HUES64 (cell line): ENCODE measurements around the gene SH3BP4.

Experiments
- H3K27ac ChIP-seq: 2 replicates; pipeline ENCODE4 v1.7.0; 2013; ENCODE audit warnings: low read depth, low read length, inconsistent platforms
- H3K27me3 ChIP-seq: 2 replicates; pipeline ENCODE4 v1.6.1; 2013; ENCODE audit warnings: mild to moderate bottlenecking, low read length; ENCODE audit not compliant: insufficient read depth
- H3K36me3 ChIP-seq: 2 replicates; pipeline ENCODE4 v1.6.1; 2013; ENCODE audit warnings: mild to moderate bottlenecking, low read length; ENCODE audit not compliant: insufficient read depth
- H3K4me1 ChIP-seq: 2 replicates; pipeline ENCODE4 v1.6.1; 2013; ENCODE audit warnings: mild to moderate bottlenecking, low read length, moderate library complexity; ENCODE audit not compliant: insufficient read depth
- H3K4me3 ChIP-seq: 2 replicates; pipeline ENCODE4 v1.5.1; 2013; ENCODE audit warnings: mild to moderate bottlenecking, low read length, moderate library complexity
- H3K9ac ChIP-seq: 2 replicates; pipeline ENCODE4 v1.6.1; 2013; ENCODE audit warnings: mild to moderate bottlenecking, low read depth, low read length
- H3K9me3 ChIP-seq: 2 replicates; pipeline ENCODE4 v1.6.1; 2013; ENCODE audit warnings: low read depth, low read length; ENCODE audit not compliant: insufficient read depth
- WGBS: fragments of 150-250, 120-280 bp; methylation state at CpG from one replicate; pipeline ENCODE4 v1.1.7; 2013; ENCODE audit warnings: missing lambda C conversion rate; 5-methylcytosine and 5-hydroxymethylcytosine counted together

SH3BP4 gene

GRCh38 chr2:234917211-234917975, 34.4 kb upstream of the SH3BP4 start:
- no peak overlapping the region for H3K27ac ChIP-seq
- no peak overlapping the region for H3K9ac ChIP-seq
- H3K27me3 ChIP-seq, result no peaks in the 10 kb centered on the region
- peaks cover 5% of the 10 kb centered on the region; the same call in 1 of the 2 replicates for H3K4me1 ChIP-seq
- WGBS, result 47% methylated on average over 6 of the region's 6 CpGs
- no peaks in the 10 kb centered on the region for H3K9me3 ChIP-seq
- H3K36me3 ChIP-seq, result no peaks in the 10 kb centered on the region
- H3K4me3 ChIP-seq, result no peak overlapping the region

- Histone ChIP-seq H3K4me1 (peaks cover 5% of the 10 kb centered on the region; the same call in 1 of the 2 replicates), H3K27me3 (no peaks in the 10 kb centered on the region), H3K9me3 (no peaks in the 10 kb centered on the region), H3K9ac (no peak overlapping the region), H3K4me3 (no peak overlapping the region), H3K27ac (no peak overlapping the region), H3K36me3 (no peaks in the 10 kb centered on the region)
- 93% methylated on average over 3 of the region's 3 CpGs for WGBS
Observed at GRCh38 chr2:234919711-234920110, 32.1 kb upstream of the SH3BP4 start.

GRCh38 chr2:234920836-234921235, 31.0 kb upstream of the SH3BP4 start:
- Histone ChIP-seq H3K9ac (no peak overlapping the region), H3K27ac (no peak overlapping the region), H3K9me3 (no peaks in the 10 kb centered on the region), H3K36me3 (no peaks in the 10 kb centered on the region), H3K27me3 (no peaks in the 10 kb centered on the region), H3K4me3 (no peak overlapping the region), H3K4me1 (peaks cover 5% of the 10 kb centered on the region; the same call in 1 of the 2 replicates)
- WGBS, result 100% methylated on average over 1 of the region's 2 CpGs

GRCh38 chr2:234929002-234929401, 22.8 kb upstream of the SH3BP4 start:
- Histone ChIP-seq H3K27me3 (0 out of 2 replicates have a peak, but pooled peaks cover 9% of the 10 kb centered on the region), H3K9ac (no peak overlapping the region), H3K9me3 (no peaks in the 10 kb centered on the region), H3K36me3 (no peaks in the 10 kb centered on the region), H3K4me3 (no peak overlapping the region), H3K27ac (no peak overlapping the region), H3K4me1 (peaks cover 13% of the 10 kb centered on the region)
- WGBS, result 89% methylated on average over 11 of the region's 11 CpGs

DNA sequence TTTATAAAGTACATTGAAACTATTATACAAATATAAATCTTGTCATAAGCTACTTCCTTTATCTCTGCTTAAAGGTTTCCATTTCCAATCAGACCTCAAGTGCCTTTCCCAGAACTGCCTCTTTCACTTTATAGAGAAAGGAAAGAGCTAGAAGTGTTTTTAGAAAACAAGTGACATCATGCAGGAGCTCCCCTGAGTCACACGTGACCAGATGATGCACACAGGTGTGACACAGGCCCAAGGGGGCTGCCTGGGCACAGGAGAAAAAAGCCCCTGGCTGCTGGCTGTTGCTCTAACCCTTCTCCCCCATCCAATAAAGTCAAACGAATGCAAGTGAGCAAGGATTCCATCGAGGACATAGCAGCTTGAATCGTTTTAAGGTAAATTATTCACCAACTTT, 21.4 kb upstream of the SH3BP4 start:
- Histone ChIP-seq H3K9ac (no peak overlapping the region), H3K27me3 (0 out of 2 replicates have a peak, but pooled peaks cover 11% of the 10 kb centered on the region), H3K4me3 (no peak overlapping the region), H3K9me3 (no peaks in the 10 kb centered on the region), H3K36me3 (no peaks in the 10 kb centered on the region), H3K4me1 (peaks cover 13% of the 10 kb centered on the region), H3K27ac (no peak overlapping the region)
- WGBS, result 87% methylated on average over 4 of the region's 4 CpGs

GRCh38 chr2:234931371-234931770, 20.4 kb upstream of the SH3BP4 start:
- Histone ChIP-seq H3K9ac (no peak overlapping the region), H3K4me3 (no peak overlapping the region), H3K27me3 (0 out of 2 replicates have a peak, but pooled peaks cover 11% of the 10 kb centered on the region), H3K27ac (no peak overlapping the region), H3K4me1 (peaks cover 13% of the 10 kb centered on the region), H3K36me3 (no peaks in the 10 kb centered on the region), H3K9me3 (no peaks in the 10 kb centered on the region)
- 84% methylated on average over 2 of the region's 2 CpGs for WGBS

GRCh38 chr2:234932591-234933168, 19.1 kb upstream of the SH3BP4 start:
- Histone ChIP-seq H3K4me1 (peaks cover 13% of the 10 kb centered on the region), H3K27ac (no peak overlapping the region; the same call in 1 of the 2 replicates), H3K9me3 (no peaks in the 10 kb centered on the region), H3K9ac (no peak overlapping the region), H3K4me3 (no peak overlapping the region), H3K27me3 (peaks cover 16% of the 10 kb centered on the region; the same call in 1 of the 2 replicates), H3K36me3 (no peaks in the 10 kb centered on the region)
- WGBS, result 20% methylated on average over 12 of the region's 12 CpGs

DNA sequence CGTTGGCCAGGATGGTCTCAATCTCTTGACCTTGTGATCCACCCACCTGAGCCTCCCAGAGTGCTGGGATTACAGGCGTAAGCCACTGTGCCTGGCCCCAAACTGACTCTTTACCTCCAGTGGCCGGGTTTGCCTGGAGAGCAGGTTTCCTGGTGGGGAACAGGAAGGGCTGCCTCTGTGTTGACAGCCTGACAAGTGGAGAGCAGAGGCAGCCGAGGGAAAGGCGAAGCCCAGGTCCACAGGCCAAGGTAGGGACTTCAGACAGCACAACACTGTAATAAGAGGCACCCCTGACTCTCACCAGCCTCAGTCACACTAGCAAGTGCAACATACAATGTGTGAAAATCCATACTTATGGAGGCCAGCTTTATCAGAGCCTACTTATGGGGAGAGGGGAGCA, 16.5 kb upstream of the SH3BP4 start:
- Histone ChIP-seq H3K4me3 (no peak overlapping the region), H3K9ac (no peak overlapping the region), H3K36me3 (no peaks in the 10 kb centered on the region), H3K4me1 (peaks cover 13% of the 10 kb centered on the region), H3K27me3 (peaks cover 16% of the 10 kb centered on the region; the same call in 1 of the 2 replicates), H3K9me3 (no peaks in the 10 kb centered on the region), H3K27ac (no peak overlapping the region)
- 82% methylated on average over 5 of the region's 5 CpGs for WGBS

- Histone ChIP-seq H3K36me3 (no peaks in the 10 kb centered on the region), H3K9me3 (no peaks in the 10 kb centered on the region), H3K27ac (no peak overlapping the region), H3K9ac (no peak overlapping the region), H3K4me3 (no peak overlapping the region), H3K4me1 (peaks cover 10% of the 10 kb centered on the region), H3K27me3 (peaks cover 9% of the 10 kb centered on the region; the same call in 1 of the 2 replicates)
- WGBS, result 80% methylated on average over 4 of the region's 4 CpGs
Observed at GRCh38 chr2:234939576-234939975, 12.2 kb upstream of the SH3BP4 start.

DNA sequence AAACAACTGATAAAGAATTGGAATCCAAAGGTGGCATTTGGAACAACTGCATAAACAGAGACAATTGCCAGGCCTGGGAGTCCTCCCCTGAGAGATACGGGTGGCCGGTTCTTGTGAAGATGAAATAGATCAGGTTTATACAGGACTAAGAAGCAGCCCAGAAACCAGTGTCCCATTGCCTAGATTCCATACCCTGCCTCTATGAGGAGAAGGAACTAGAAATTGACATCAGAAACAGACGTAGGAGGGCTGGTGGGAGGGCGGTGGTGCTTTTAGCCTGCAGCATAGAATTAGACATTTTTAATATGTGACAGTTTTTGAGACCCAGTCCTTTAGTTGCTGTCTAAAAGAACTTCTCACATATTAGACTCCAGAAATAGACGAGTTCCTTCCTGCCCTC, 11.8 kb upstream of the SH3BP4 start:
- 93% methylated on average over 5 of the region's 5 CpGs for WGBS
- Histone ChIP-seq H3K36me3 (no peaks in the 10 kb centered on the region), H3K4me3 (no peak overlapping the region), H3K9ac (no peak overlapping the region), H3K27me3 (peaks cover 9% of the 10 kb centered on the region; the same call in 1 of the 2 replicates), H3K9me3 (no peaks in the 10 kb centered on the region), H3K27ac (no peak overlapping the region), H3K4me1 (peaks cover 10% of the 10 kb centered on the region)

GRCh38 chr2:234940527-234940926, 11.3 kb upstream of the SH3BP4 start:
- Histone ChIP-seq H3K36me3 (no peaks in the 10 kb centered on the region), H3K4me3 (no peak overlapping the region), H3K27me3 (peaks cover 9% of the 10 kb centered on the region; the same call in 1 of the 2 replicates), H3K4me1 (peaks cover 10% of the 10 kb centered on the region), H3K9me3 (no peaks in the 10 kb centered on the region), H3K27ac (no peak overlapping the region), H3K9ac (no peak overlapping the region)
- 71% methylated on average over 7 of the region's 7 CpGs for WGBS
